ENCODE measurements around the gene NKAIN4.
A peak's percentile ranks its signal among the peaks of the same experiment; 100 is the strongest.

Gene NKAIN4

DNA sequence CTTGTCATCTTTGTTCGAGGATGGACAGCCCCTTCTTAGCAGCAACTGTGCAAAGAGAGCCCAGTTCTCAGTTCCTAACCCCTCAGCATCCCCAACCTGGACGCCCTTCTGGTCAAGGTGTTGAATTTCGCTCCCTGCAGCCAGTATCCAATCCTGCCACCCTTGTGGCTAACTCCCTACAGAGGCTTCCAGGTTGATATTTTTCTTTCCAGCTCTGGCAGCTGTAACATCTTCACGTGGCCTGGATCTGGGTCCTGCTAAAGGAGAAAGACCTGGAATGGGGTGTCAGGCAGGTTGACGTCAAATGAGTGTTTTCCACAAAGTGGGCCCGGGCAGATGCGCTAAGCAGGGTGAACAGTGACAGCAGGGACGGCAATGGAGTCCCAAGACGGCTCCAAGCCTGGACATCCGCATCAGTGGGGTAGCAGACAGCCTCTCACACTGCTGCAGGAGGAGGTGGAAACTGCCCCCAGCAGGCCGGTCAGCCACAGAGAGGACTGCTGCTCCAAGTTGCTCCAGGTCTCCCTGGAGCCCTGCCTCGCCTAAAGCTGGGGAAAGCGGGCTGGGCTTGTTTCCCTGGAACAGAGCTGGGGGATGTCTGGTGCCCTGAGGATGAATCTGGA, 37.3 kb downstream of the NKAIN4 start:
- no peak for DNase-seq

- DNase-seq = peak; percentile 90 to 91
Observed at GRCh38 chr20:63216041-63216848, 38.0 kb downstream of the NKAIN4 start, which contains the start of gene YTHDF1. TSS of gene YTHDF1 (minus strand) at chr20:63216131. CDS start at chr20:63215892, 239 bp downstream.

DNA sequence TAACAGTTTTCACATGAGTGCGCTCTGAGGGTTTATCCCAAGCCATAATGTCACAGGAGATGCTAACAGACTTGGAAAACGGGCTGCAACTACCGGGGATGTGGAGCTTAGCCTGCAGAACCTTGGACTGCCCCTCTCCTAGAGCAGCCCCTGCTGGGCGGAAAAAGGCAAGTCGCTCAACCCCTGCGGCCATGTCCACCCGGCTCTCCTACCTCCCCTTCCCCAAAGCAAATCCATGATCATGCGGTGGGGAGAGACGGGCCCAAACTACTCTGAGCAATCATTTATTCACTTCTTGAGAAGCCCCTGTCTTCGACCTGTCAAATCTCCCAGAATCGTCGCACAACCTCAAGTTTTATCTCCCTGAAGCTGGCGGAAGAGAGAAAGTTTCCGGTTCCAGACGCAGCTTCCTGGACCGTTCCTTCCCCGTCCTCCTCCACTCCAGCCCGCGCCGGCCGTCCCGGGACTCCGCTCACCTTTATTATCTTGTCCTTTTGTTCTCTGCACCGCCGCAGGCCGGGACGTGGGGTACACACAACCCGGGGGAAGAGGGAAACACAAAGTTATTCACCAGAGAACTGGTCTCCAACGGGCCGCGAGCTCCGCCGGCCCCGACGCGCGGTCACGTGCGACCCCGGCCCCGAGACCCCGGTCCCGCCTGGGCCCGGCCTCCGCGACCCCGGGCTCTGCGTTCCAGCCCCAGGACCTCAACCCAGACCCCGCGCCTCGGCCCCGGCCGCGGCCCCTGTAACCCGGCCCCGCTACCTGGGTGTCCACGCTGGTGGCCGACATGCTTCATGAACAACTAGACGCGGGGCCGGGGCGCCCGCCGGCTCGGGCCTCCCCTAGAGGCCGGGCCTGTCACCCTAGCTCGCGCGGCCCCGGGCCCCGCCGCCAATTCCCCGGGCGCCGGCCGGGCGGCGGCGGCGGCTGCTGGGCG, 38.9 kb downstream of the NKAIN4 start:
- DNase-seq = peak; percentile 16 to 31

DNA sequence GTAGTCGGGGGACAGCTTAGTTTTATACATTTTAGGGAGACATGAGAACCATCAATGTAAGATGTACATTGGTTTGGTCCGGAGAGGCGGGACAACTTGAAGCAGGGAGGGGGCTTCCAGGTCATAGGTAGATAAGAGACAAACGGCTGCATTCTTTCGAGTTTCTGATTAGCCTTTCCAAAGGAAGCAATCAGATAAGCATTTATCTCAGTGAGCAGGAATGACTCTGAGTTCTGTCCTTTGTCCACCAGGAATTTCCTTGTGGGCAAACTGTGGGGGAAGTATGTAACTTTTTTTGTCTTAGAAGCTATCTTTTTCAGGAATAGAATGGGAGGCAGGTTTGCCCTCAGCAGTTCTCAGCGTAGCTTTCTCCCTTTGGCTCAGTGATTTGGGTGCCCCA, 39.7 kb downstream of the NKAIN4 start:
- DNase-seq = no peak

GRCh38 chr20:63212792-63213191, 41.5 kb downstream of the NKAIN4 start:
- no peak for DNase-seq

DNA sequence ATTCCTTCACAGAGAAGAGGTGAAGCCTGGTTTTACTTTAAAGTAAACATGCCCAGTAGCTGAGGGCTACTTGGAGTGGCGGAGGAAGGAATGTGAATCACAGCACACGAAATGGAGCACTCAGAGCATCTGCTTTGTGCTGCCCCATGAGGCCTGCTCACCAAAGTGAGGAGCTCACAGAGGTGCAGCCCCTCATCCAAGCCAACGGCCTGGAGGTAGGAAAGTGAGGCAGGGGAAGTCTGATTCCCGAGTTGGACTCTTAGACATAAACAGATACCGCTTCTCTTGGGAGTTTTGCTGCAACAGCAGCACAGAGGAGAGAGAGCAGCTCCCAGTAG, 41.9 kb downstream of the NKAIN4 start:
- no peak for DNase-seq

- no peak for DNase-seq
Observed at GRCh38 chr20:63210011-63210605, 44.2 kb downstream of the NKAIN4 start.

- no peak for DNase-seq
Observed at GRCh38 chr20:63208346-63208909, 45.8 kb downstream of the NKAIN4 start.

- DNase-seq = no peak
Observed at GRCh38 chr20:63206878-63207277, 47.4 kb downstream of the NKAIN4 start.

GRCh38 chr20:63205896-63206295, 48.4 kb downstream of the NKAIN4 start:
- no peak for DNase-seq

GRCh38 chr20:63204362-63204761, 49.9 kb downstream of the NKAIN4 start:
- no peak for DNase-seq

GRCh38 chr20:63202811-63203526, 51.3 kb downstream of the NKAIN4 start:
- no peak for DNase-seq

- no peak for DNase-seq
Observed at GRCh38 chr20:63202021-63202420, 52.2 kb downstream of the NKAIN4 start.

DNA sequence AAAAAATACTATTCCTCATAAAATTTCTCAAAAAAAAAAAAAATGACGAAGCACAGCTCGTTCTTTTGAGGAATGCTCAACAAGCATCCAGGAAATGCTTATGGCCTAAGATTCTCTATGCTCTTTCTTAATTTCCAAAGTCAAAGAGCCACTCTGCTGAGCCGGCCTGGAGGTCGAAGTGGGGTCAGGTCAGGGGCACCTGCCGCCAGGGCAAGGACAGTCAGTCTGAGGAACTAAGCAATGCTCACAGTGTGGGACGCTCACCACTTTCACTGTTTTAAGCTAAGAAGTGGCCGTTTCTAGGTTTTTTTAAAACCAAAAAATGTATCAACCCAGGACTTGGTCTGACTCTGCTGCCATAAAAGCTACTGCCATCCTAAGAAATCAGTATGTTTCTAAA, 55.7 kb downstream of the NKAIN4 start:
- DNase-seq = no peak

DNA sequence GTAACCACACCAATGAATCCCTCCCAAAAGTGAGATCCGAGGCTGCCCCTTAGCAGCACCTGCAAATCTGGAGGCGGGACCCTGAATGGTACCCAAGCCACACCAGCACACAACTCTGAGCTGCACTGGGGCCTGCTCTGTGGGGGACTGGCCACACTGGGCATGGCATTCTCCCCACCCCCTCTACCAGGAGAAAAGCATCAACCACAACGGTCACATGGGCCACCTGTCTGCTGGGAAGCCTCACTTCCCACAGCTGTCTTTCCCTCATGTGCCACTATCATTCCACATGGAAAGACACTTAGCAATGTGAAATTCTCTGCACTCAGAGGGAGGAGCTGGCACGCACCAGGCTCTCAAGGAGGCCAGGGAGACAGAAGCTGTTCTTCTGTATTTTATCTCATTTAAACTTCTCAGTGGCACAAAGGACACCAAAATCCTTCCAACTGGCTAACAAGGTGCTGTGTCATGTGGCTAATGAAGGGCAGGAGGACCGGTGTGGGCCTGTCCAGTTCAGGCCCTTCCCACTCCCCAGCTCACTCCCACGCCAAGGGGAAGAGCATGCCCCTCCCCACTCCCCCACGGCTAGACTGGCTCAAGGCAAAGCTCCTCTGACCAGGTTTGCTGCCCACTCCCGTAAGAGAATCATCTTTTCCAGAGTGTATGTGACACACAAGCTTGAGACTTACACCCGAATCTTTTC, 57.3 kb downstream of the NKAIN4 start:
- DNase-seq = no peak

GRCh38 chr20:63194797-63195173, 59.5 kb downstream of the NKAIN4 start:
- no peak for DNase-seq

DNA sequence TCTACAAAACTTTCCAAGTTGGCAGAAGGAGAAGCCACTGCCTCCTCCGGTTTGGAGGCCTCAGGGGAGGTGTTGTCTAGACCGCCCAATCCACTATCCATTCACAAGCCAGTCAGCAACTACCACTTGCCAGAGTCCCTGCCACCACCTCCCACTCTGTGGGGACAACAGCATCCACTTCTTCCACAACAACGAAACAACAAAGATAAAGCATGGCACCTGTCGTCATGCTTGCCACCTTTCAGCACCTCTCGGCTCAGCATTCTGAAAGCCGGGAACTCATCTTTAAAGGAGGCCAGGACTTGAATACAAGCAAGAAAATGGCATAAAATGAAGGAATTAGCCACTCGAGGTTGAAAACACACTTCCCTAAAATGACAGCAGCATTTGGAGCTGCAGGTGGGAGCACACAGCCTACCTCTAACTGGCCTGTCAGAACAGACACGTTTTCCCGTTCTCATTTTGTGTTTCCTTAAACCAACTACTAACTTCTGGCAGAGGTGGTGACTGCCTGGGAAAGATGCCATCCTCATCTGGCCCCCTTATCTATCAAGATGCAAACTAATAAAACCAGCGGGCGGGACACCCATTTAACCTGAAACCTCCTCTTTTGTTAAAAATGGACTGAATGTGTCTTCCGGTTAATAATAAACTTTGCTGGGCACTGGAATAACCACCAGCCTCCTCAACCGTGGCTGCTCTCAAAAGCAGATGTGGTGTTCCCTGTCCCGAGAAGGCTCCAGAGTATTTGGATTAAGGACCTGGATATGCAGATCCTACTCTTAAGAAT, 60.1 kb downstream of the NKAIN4 start:
- DNase-seq = no peak

DNA sequence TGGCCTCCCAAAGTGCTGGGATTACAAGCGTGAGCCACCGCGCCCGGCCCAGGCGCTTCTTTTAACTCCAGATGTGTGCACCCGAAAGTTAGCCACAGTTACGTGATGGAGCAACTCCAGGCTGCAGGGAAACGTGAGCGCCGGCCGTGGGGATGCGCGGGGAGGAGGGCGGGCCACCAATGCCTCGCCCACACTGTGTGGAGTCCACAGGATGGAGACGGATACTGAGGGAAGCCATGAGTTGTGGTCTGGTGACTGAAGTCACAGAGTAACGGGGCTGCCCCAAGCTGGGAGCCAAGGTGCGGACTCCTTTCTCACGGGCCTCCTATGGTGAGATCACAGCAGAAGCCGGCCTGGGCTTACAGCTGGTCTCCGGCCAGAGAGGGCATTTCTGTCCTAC, 61.5 kb downstream of the NKAIN4 start:
- DNase-seq = no peak

DNA sequence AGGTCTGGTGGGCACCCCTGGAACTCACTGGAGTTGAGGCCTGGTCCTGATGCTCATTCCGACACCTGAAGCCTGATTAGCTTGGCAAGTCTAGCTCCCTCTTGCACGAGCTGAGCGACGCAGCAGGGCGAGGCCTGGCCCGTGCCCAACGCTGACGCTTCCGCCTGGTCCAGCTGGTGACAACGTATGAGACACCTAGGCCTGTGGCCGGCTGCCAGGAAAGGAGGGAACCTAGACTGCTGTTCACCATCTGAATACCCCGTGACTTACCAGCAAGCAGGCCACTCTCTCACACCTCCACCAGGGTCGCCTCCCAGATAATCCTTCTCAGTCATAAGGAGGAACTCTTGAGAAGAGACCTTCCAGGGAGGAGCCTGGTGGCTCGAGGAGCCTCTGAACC, 62.9 kb downstream of the NKAIN4 start:
- no peak for DNase-seq

- DNase-seq = no peak
Observed at GRCh38 chr20:63190828-63191227, 63.4 kb downstream of the NKAIN4 start.

All from AML-193 (cell line).